ENCODE measurements around the gene TBC1D26.
"Not testable (repeated sequence)": the region's sequence is repeated elsewhere in the genome, so short reads cannot be mapped to it uniquely, and the experiment has no call there.

The TBC1D26 gene

GRCh38 chr17:15744074-15744676 is 12.1 kb downstream of the TBC1D26 start:
- DNase-seq (ENCODE audit: low read depth in 2 of 2): no peak

- no peak for DNase-seq (ENCODE audit: low read depth in 2 of 2)
Observed at GRCh38 chr17:15744885-15745284, 12.8 kb downstream of the TBC1D26 start.

GRCh38 chr17:15749403-15749802 is 17.3 kb downstream of the TBC1D26 start:
- DNase-seq (ENCODE audit: low read depth in 2 of 2): not testable (repeated sequence)

- DNase-seq (ENCODE audit: low read depth in 2 of 2): not testable (repeated sequence)
Observed at GRCh38 chr17:15768865-15769533, 36.9 kb downstream of the TBC1D26 start.

- DNase-seq (ENCODE audit: low read depth in 2 of 2): not testable (repeated sequence)
Observed at GRCh38 chr17:15770679-15771078, 38.6 kb downstream of the TBC1D26 start.

- no peak for DNase-seq (ENCODE audit: low read depth in 2 of 2)
Observed at GRCh38 chr17:15776871-15777270, 44.8 kb downstream of the TBC1D26 start.

- no peak for DNase-seq (ENCODE audit: low read depth in 2 of 2)
Observed at GRCh38 chr17:15777297-15777696, 45.2 kb downstream of the TBC1D26 start.

- no peak for DNase-seq (ENCODE audit: low read depth in 2 of 2)
Observed at GRCh38 chr17:15777717-15778116, 45.6 kb downstream of the TBC1D26 start.

- no peak for DNase-seq (ENCODE audit: low read depth in 2 of 2)
Observed at GRCh38 chr17:15779119-15779518, 47.0 kb downstream of the TBC1D26 start.

- DNase-seq (ENCODE audit: low read depth in 2 of 2): no peak
Observed at GRCh38 chr17:15780188-15780587, 48.1 kb downstream of the TBC1D26 start.

GRCh38 chr17:15782866-15783265 is 50.8 kb downstream of the TBC1D26 start:
- DNase-seq (ENCODE audit: low read depth in 2 of 2): no peak

- DNase-seq (ENCODE audit: low read depth in 2 of 2): no peak
Observed at GRCh38 chr17:15783461-15783860, 51.4 kb downstream of the TBC1D26 start.

- DNase-seq (ENCODE audit: low read depth in 2 of 2): not testable (repeated sequence)
Observed at GRCh38 chr17:15784351-15784750, 52.3 kb downstream of the TBC1D26 start.

GRCh38 chr17:15787363-15788075 is 55.4 kb downstream of the TBC1D26 start:
- DNase-seq (ENCODE audit: low read depth in 2 of 2): not testable (repeated sequence)

- not testable (repeated sequence) for DNase-seq (ENCODE audit: low read depth in 2 of 2)
Observed at GRCh38 chr17:15788365-15788764, 56.3 kb downstream of the TBC1D26 start.
